ENCODE data around the gene STK17B.

STK17B gene

GRCh38 chr2:196083601-196084000 lies 87.8 kb downstream of the STK17B start:
- peaks cover 0 to 5% (median 0%) of the 10 kb centered on the region in 5 donors for H3K9me3 ChIP-seq (ENCODE audit: control insufficient read depth in 5 of 5, low read length in 5 of 5)
- peak overlapping the region in 1 of 5 donors; percentile 27 for H3K4me3 ChIP-seq (ENCODE audit: low read depth in 1 of 5, low read length in 5 of 5)

More at GRCh38 chr2:196083601-196084000, 87.8 kb downstream of the STK17B start:
- Histone ChIP-seq H3K27ac (ENCODE audit: low read depth, low read length) (no peak overlapping the region), H3K36me3 (ENCODE audit: control insufficient read depth in 5 of 5, insufficient read depth in 5 of 5, low read length in 5 of 5) (no peaks in the 10 kb centered on the region), H3K4me1 (ENCODE audit: control insufficient read depth in 5 of 5, insufficient read depth in 5 of 5, low read length in 5 of 5) (peaks cover 0 to 21% (median 14%) of the 10 kb centered on the region in 5 donors), H3K9ac (ENCODE audit: low read length in 5 of 5) (no peak overlapping the region), H3K27me3 (ENCODE audit: control insufficient read depth in 5 of 5, insufficient read depth in 4 of 5, low read length in 5 of 5) (no peaks in the 10 kb centered on the region)

All from subcutaneous abdominal adipose tissue (tissue), 5 donors.